ENCODE data around the gene DNAJB11.

The DNAJB11 gene

GRCh38 chr3:186598108-186598784 is 27.7 kb downstream of the DNAJB11 start:
- DNase-seq = peak; percentile 89

GRCh38 chr3:186598794-186599141 is 28.2 kb downstream of the DNAJB11 start:
- no peak for DNase-seq

GRCh38 chr3:186599142-186599784 is 28.7 kb downstream of the DNAJB11 start:
- DNase-seq = no peak

GRCh38 chr3:186599785-186600166 is 29.3 kb downstream of the DNAJB11 start:
- DNase-seq = no peak

- no peak for DNase-seq
Observed at GRCh38 chr3:186600896-186601295, 30.4 kb downstream of the DNAJB11 start.

- no peak for DNase-seq
Observed at GRCh38 chr3:186603159-186603558, 32.6 kb downstream of the DNAJB11 start.

GRCh38 chr3:186605078-186605477 is 34.6 kb downstream of the DNAJB11 start:
- no peak for DNase-seq

- no peak for DNase-seq
Observed at GRCh38 chr3:186605561-186606545, 35.3 kb downstream of the DNAJB11 start.

- no peak for DNase-seq
Observed at GRCh38 chr3:186608624-186609215, 38.2 kb downstream of the DNAJB11 start.

- DNase-seq = peak; percentile 9
Observed at GRCh38 chr3:186609247-186609868, 38.8 kb downstream of the DNAJB11 start.

GRCh38 chr3:186612065-186612464 is 41.5 kb downstream of the DNAJB11 start:
- DNase-seq = no peak

- no peak for DNase-seq
Observed at GRCh38 chr3:186612721-186613636, 42.5 kb downstream of the DNAJB11 start, which contains the start of gene AHSG. AHSG (plus strand) TSS chr3:186613060; CDS start chr3:186613142, 82 bp downstream.

GRCh38 chr3:186613637-186614265 is 43.2 kb downstream of the DNAJB11 start:
- DNase-seq = no peak

GRCh38 chr3:186614266-186614596 is 43.7 kb downstream of the DNAJB11 start:
- DNase-seq = no peak

GRCh38 chr3:186614597-186615483 is 44.3 kb downstream of the DNAJB11 start:
- DNase-seq = peak; percentile 84

GRCh38 chr3:186616299-186616617 is 45.7 kb downstream of the DNAJB11 start:
- DNase-seq = no peak

- peak; percentile 92 for DNase-seq
Observed at GRCh38 chr3:186617036-186617946, 46.8 kb downstream of the DNAJB11 start.

GRCh38 chr3:186618318-186618938 is 47.9 kb downstream of the DNAJB11 start:
- peak; percentile 13 for DNase-seq

GRCh38 chr3:186619787-186620212 is 49.3 kb downstream of the DNAJB11 start:
- no peak for DNase-seq
